ENCODE results near the gene FKBP2.

Gene FKBP2

GRCh38 chr11:64219755-64220154 is 21.1 kb upstream of the FKBP2 start:
- no peak for DNase-seq

- no peak for DNase-seq
These were observed 20.6 kb upstream of the FKBP2 start for GRCh38 chr11:64220271-64220670.

- DNase-seq: no peak
These were observed 20.1 kb upstream of the FKBP2 start for GRCh38 chr11:64220798-64221197.

GRCh38 chr11:64222651-64223000 is 18.3 kb upstream of the FKBP2 start:
- DNase-seq: no peak

- DNase-seq: no peak
These were observed 17.8 kb upstream of the FKBP2 start for GRCh38 chr11:64223001-64223651.

DNA sequence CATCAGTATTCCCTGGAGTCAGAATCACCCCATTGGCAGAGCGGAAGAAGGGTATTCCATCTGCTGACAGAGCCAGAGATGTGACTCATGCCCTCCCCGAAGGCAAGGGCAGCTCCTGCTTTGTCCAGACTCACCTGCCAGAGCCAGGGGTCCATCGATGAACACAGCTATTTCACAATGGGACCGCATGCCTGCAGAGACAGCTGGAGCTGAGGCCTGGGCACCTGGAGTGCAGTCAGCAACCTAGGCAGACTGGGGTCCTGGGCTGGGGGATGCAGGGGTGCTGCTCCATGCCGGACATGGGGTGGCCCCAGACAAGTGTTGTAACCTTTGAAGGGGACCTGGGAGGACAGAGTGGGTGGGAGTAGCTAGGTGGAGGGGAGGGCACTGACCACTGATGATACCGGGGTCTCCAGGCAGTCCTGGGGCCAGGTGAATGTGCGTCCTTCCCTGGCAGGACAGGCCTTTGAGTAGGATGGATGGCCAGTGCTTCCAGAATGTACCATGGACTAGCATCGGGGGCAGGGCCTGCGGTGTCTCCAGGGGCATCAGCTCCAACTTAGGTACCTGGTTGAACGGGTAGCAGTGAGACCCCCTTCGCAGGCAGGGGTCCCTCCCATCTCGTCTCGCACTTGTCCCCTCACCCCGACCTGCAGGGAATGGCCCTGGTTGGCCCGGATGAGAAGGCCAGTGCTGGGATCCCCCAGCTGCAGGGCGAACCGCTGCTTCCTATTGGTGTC is 16.6 kb upstream of the FKBP2 start:
- DNase-seq: no peak

GRCh38 chr11:64224891-64225607 is 15.8 kb upstream of the FKBP2 start:
- no peak for DNase-seq

DNA sequence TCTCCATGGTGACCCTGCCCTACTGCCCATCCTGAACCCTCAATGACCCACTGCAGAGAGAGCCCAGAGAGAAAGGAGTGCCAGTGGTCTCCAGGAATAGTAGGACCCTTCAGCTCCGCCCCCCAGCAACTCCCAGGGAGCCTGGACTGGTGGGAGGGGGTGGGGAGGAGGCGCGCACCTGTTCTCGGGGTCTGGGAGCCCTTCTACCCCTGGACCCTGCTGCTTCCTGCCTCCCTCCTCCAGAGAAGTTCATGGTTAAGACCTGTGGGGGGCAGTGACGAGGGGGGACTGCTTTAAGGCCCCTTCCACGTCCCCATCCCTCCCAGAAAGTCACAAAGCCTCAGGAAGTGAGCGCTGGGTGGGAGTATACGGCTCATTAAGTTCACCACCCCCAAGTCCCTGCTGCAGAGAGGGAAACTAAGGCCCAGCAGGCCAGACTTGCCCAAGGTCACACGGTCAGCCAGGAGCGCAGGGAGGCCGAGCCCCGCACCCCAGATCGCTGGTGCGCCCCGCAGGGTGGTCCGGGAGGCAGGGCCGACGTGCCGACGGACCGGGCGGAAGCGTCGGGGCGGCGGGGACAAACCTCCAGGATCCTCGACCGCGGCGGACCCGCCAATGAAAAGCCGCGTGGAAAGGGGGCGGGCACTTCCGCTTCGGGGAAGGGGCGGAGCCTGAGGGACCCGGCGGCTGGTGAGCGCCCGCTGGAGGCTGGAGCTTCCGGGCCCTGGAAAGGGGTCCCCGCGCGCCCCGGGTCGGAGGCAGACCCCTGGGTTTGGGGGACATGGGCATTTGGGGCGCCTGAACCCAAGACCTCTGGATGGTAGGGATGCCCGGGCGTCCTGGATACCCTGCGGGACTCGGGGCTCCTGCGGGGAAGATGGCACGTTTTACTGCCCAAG is 15.0 kb upstream of the FKBP2 start, which contains the start of the genes NUDT22 and TRPT1:
Gene NUDT22 (plus strand): TSS at position 667 of the 899 bp plus-strand sequence. CDS start 379 bp downstream, outside the sequence.
Gene TRPT1 (minus strand): TSS at position 579 of the 899 bp plus-strand sequence. CDS start 326 bp downstream, at position 253.
- peak; percentile 85 to 88 for DNase-seq

DNA sequence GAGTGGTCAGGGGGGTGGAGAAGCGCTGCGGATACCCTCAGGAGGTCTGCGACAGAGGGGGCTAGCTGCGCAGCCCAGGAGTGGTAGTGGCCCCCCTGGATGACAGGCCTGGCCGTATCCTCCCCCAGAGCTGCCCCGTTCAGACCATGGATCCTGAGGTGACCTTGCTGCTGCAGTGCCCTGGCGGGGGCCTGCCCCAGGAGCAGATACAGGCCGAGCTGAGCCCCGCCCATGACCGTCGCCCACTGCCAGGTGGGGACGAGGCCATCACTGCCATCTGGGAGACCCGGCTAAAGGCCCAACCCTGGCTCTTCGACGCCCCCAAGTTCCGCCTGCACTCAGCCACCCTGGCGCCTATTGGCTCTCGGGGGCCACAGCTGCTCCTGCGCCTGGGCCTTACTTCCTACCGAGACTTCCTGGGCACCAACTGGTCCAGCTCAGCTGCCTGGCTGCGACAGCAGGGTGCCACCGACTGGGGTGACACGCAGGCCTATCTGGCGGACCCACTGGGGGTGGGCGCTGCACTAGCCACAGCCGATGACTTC is 14.3 kb upstream of the FKBP2 start:
- peak in 1 of 2 experiments; percentile 30 for DNase-seq

GRCh38 chr11:64227405-64227956 is 13.4 kb upstream of the FKBP2 start:
- no peak for DNase-seq

- DNase-seq: no peak
These were observed 11.7 kb upstream of the FKBP2 start for GRCh38 chr11:64229090-64229743.

DNA sequence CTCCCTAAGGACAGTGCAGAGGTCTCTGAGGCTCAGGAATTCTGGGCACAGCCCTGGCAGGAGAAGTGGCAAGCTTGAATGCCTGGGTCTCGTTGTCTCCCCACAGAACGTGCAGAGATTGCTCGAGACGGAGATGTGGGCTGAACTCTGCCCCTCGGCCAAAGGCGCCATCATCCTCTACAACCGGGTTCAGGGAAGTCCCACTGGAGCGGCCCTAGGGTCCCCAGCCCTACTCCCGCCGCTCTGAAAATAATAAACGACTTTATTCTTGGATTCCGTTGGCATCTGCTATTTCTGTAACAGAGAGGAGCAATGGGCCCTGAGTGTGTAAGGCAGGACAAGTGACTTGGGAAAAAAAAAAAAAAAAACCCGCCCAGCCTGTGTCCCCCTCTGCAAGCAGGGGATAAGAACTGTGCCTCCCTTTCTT is 11.1 kb upstream of the FKBP2 start:
- no peak for DNase-seq

GRCh38 chr11:64230171-64230984 is 10.5 kb upstream of the FKBP2 start, which contains the start of gene DNAJC4:
DNAJC4 (plus strand) TSS chr11:64230548; CDS start chr11:64230855, 307 bp downstream.
- peak; percentile 77 to 79 for DNase-seq

GRCh38 chr11:64230985-64231365 is 9.9 kb upstream of the FKBP2 start:
- no peak for DNase-seq

- no peak for DNase-seq
These were observed 9.3 kb upstream of the FKBP2 start for GRCh38 chr11:64231546-64231945.

GRCh38 chr11:64232182-64232966 is 8.5 kb upstream of the FKBP2 start:
- DNase-seq: no peak

DNA sequence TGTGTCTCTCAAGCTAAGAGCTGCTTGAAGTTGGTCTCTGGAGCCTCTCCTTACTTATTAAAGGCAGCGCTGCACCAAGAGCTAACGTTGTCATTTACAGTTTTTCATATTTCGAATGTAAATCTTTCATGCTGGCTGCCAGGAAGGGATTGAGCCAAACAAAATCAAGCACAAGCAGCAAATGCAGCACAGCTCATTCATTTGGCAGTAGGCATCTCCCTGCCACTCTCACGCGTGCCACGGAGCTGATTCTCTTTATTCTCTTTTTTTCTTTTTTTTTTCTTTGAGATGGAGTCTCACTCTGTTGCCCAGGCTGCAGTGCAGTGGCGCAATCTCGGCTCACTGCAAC is 8.0 kb upstream of the FKBP2 start:
- DNase-seq: no peak

- peak; percentile 56 to 61 for DNase-seq
These were observed 6.8 kb upstream of the FKBP2 start, which contains the start of gene VEGFB for GRCh38 chr11:64233913-64234586. VEGFB (plus strand) TSS chr11:64234584; CDS start chr11:64234834, 250 bp downstream.

Measured in activated CD4-positive, alpha-beta T cell treated with anti-CD3 and anti-CD28 coated beads, Interleukin-2, amount 50 U/mL, for 4 hours (primary cell).